ENCODE results near the gene FLG2.
"Not testable (repeated sequence)": the region's sequence is repeated elsewhere in the genome, so short reads cannot be mapped to it uniquely, and the experiment has no call there.

FLG2 gene

GRCh38 chr1:152313319-152313801, 46.4 kb downstream of the FLG2 start:
- DNase-seq (ENCODE audit: low read depth in 2 of 2, low spot score in 1 of 2), result no peak

GRCh38 chr1:152312169-152312568, 47.6 kb downstream of the FLG2 start:
- DNase-seq (ENCODE audit: low read depth in 2 of 2, low spot score in 1 of 2), result not testable (repeated sequence)

- no peak for DNase-seq (ENCODE audit: low read depth in 2 of 2, low spot score in 1 of 2)
These were observed 49.9 kb downstream of the FLG2 start for GRCh38 chr1:152309955-152310354.

GRCh38 chr1:152309320-152309901, 50.4 kb downstream of the FLG2 start:
- not testable (repeated sequence) for DNase-seq (ENCODE audit: low read depth in 2 of 2, low spot score in 1 of 2)

GRCh38 chr1:152308758-152309157, 51.0 kb downstream of the FLG2 start:
- not testable (repeated sequence) for DNase-seq (ENCODE audit: low read depth in 2 of 2, low spot score in 1 of 2)

- DNase-seq (ENCODE audit: low read depth in 2 of 2, low spot score in 1 of 2), result not testable (repeated sequence)
These were observed 51.8 kb downstream of the FLG2 start for GRCh38 chr1:152307970-152308369.

GRCh38 chr1:152306123-152306522, 53.7 kb downstream of the FLG2 start:
- DNase-seq (ENCODE audit: low read depth in 2 of 2, low spot score in 1 of 2), result not testable (repeated sequence)

- DNase-seq (ENCODE audit: low read depth in 2 of 2, low spot score in 1 of 2), result not testable (repeated sequence)
These were observed 55.0 kb downstream of the FLG2 start for GRCh38 chr1:152304773-152305172.

- not testable (repeated sequence) for DNase-seq (ENCODE audit: low read depth in 2 of 2, low spot score in 1 of 2)
These were observed 56.5 kb downstream of the FLG2 start for GRCh38 chr1:152303139-152303872.
